Measurements from ENCODE around the gene TBC1D23. TPM values are rescaled to one million over a fixed set of nuclear protein-coding genes. Genes with fewer than 3 reads are reported as not detected.
"Not testable (repeated sequence)": the region's sequence is repeated elsewhere in the genome, so short reads cannot be mapped to it uniquely, and the experiment has no call there.

The TBC1D23 gene
- total RNA-seq, 1 donor from 2014 or later: 41.9 TPM

- no peaks in the 10 kb centered on the region for H3K9me3 ChIP-seq
- H3K4me3 ChIP-seq: no peak overlapping the region
- ATAC-seq (no peak), DNase-seq (no peak)
- no peaks in the 10 kb centered on the region for H3K27me3 ChIP-seq (ENCODE audit: low read depth)
- no peak overlapping the region for H3K27ac ChIP-seq
- no peaks in the 10 kb centered on the region for H3K4me1 ChIP-seq
- H3K36me3 ChIP-seq: peaks cover 79% of the 10 kb centered on the region
- intact Hi-C loops (cut with DNase I): no loop called here
- no peak for TF ChIP-seq CTCF (IDR thresholded peaks at IDR 0.05)
Measured at GRCh38 chr3:100348727-100349126, 87.9 kb downstream of the TBC1D23 start.

GRCh38 chr3:100351770-100352169, 91.0 kb downstream of the TBC1D23 start:
- H3K9me3 ChIP-seq; DNase-seq; H3K4me1 ChIP-seq; H3K27ac ChIP-seq; H3K27me3 ChIP-seq (ENCODE audit: low read depth); intact Hi-C loops (cut with DNase I); ATAC-seq; H3K4me3 ChIP-seq: not testable (repeated sequence)
- H3K36me3 ChIP-seq: peaks cover 82% of the 10 kb centered on the region

- Histone ChIP-seq H3K4me1 (no peaks in the 10 kb centered on the region), H3K27me3 (ENCODE audit: low read depth) (no peaks in the 10 kb centered on the region), H3K36me3 (peaks cover 82% of the 10 kb centered on the region), H3K4me3 (no peak overlapping the region), H3K27ac (no peak overlapping the region), H3K9me3 (no peaks in the 10 kb centered on the region)
- no peak for DNase-seq
- TF ChIP-seq CTCF (IDR thresholded peaks at IDR 0.05): no peak
- no peak for ATAC-seq
- intact Hi-C loops (cut with DNase I): no loop called here
Measured at GRCh38 chr3:100352296-100353231, 91.8 kb downstream of the TBC1D23 start.

GRCh38 chr3:100354850-100355249, 94.1 kb downstream of the TBC1D23 start:
- Histone ChIP-seq H3K27me3 (ENCODE audit: low read depth) (no peaks in the 10 kb centered on the region), H3K4me1 (no peaks in the 10 kb centered on the region), H3K9me3 (no peaks in the 10 kb centered on the region), H3K36me3 (peaks cover 82% of the 10 kb centered on the region), H3K27ac (no peak overlapping the region), H3K4me3 (no peak overlapping the region)
- no peak for TF ChIP-seq CTCF (IDR thresholded peaks at IDR 0.05)
- intact Hi-C loops (cut with DNase I): no loop called here
- ATAC-seq (no peak), DNase-seq (no peak)

- H3K27ac ChIP-seq: no peak overlapping the region
- H3K36me3 ChIP-seq: peaks cover 75% of the 10 kb centered on the region
- no peak for DNase-seq
- H3K4me3 ChIP-seq: no peak overlapping the region
- intact Hi-C loops (cut with DNase I): no loop called here
- peaks cover 4% of the 10 kb centered on the region for H3K9me3 ChIP-seq
- no peaks in the 10 kb centered on the region for H3K4me1 ChIP-seq
- TF ChIP-seq CTCF (IDR thresholded peaks at IDR 0.05): no peak
- H3K27me3 ChIP-seq (ENCODE audit: low read depth): no peaks in the 10 kb centered on the region
- ATAC-seq: no peak
Measured at GRCh38 chr3:100358413-100358812, 97.6 kb downstream of the TBC1D23 start.

GRCh38 chr3:100359035-100359434, 98.2 kb downstream of the TBC1D23 start:
- Histone ChIP-seq H3K4me1 (no peaks in the 10 kb centered on the region), H3K27me3 (ENCODE audit: low read depth) (no peaks in the 10 kb centered on the region), H3K27ac (no peak overlapping the region), H3K36me3 (peaks cover 72% of the 10 kb centered on the region), H3K4me3 (no peak overlapping the region), H3K9me3 (peaks cover 4% of the 10 kb centered on the region)
- intact Hi-C loops (cut with DNase I): no loop called here
- ATAC-seq (no peak), DNase-seq (no peak)
- no peak for TF ChIP-seq CTCF (IDR thresholded peaks at IDR 0.05)

Data from lower lobe of right lung (tissue), 2 donors.